ENCODE data around the gene IRAK2.

The IRAK2 gene

GRCh38 chr3:10280177-10280529 is 115.4 kb downstream of the IRAK2 start:
- peaks cover 67% of the 10 kb centered on the region for H3K36me3 ChIP-seq (ENCODE audit: control insufficient read depth, insufficient read depth, low read length, severe bottlenecking)
- H3K4me1 ChIP-seq (ENCODE audit: control insufficient read depth, insufficient read depth, low read length): peaks cover 10% of the 10 kb centered on the region
- H3K9ac ChIP-seq (ENCODE audit: low read length): no peak overlapping the region
- H3K27me3 ChIP-seq (replicated peaks; ENCODE audit: control insufficient read depth, insufficient read depth, low read length): no peaks in the 10 kb centered on the region
- no peaks in the 10 kb centered on the region for H3K9me3 ChIP-seq (ENCODE audit: control insufficient read depth, low read length)
- DNase-seq (ENCODE audit: low read depth): no peak
- H3K4me3 ChIP-seq (ENCODE audit: low read length): no peak overlapping the region

- H3K9me3 ChIP-seq (ENCODE audit: control insufficient read depth, low read length): no peaks in the 10 kb centered on the region
- peaks cover 10% of the 10 kb centered on the region for H3K4me1 ChIP-seq (ENCODE audit: control insufficient read depth, insufficient read depth, low read length)
- H3K27me3 ChIP-seq (replicated peaks; ENCODE audit: control insufficient read depth, insufficient read depth, low read length): no peaks in the 10 kb centered on the region
- H3K36me3 ChIP-seq (ENCODE audit: control insufficient read depth, insufficient read depth, low read length, severe bottlenecking): peaks cover 70% of the 10 kb centered on the region
- no peak overlapping the region for H3K4me3 ChIP-seq (ENCODE audit: low read length)
- no peak for DNase-seq (ENCODE audit: low read depth)
- H3K9ac ChIP-seq (ENCODE audit: low read length): no peak overlapping the region
Measured at GRCh38 chr3:10280571-10280970, 115.9 kb downstream of the IRAK2 start.

- H3K27me3 ChIP-seq (replicated peaks; ENCODE audit: control insufficient read depth, insufficient read depth, low read length): no peaks in the 10 kb centered on the region
- peaks cover 13% of the 10 kb centered on the region for H3K4me1 ChIP-seq (ENCODE audit: control insufficient read depth, insufficient read depth, low read length)
- peaks cover 69% of the 10 kb centered on the region for H3K36me3 ChIP-seq (ENCODE audit: control insufficient read depth, insufficient read depth, low read length, severe bottlenecking)
- no peaks in the 10 kb centered on the region for H3K9me3 ChIP-seq (ENCODE audit: control insufficient read depth, low read length)
- no peak overlapping the region for H3K9ac ChIP-seq (ENCODE audit: low read length)
- peak; percentile 36 for DNase-seq (ENCODE audit: low read depth)
- no peak overlapping the region for H3K4me3 ChIP-seq (ENCODE audit: low read length)
Measured at GRCh38 chr3:10281951-10282350, 117.2 kb downstream of the IRAK2 start.

GRCh38 chr3:10283638-10284037 is 118.9 kb downstream of the IRAK2 start:
- Histone ChIP-seq H3K9me3 (ENCODE audit: control insufficient read depth, low read length) (no peaks in the 10 kb centered on the region), H3K4me3 (ENCODE audit: low read length) (no peak overlapping the region), H3K27me3 (replicated peaks; ENCODE audit: control insufficient read depth, insufficient read depth, low read length) (no peaks in the 10 kb centered on the region), H3K4me1 (ENCODE audit: control insufficient read depth, insufficient read depth, low read length) (peaks cover 17% of the 10 kb centered on the region), H3K36me3 (ENCODE audit: control insufficient read depth, insufficient read depth, low read length, severe bottlenecking) (peaks cover 66% of the 10 kb centered on the region), H3K9ac (ENCODE audit: low read length) (no peak overlapping the region)
- DNase-seq (ENCODE audit: low read depth): no peak

- H3K9ac ChIP-seq (ENCODE audit: low read length): no peak overlapping the region
- no peaks in the 10 kb centered on the region for H3K27me3 ChIP-seq (replicated peaks; ENCODE audit: control insufficient read depth, insufficient read depth, low read length)
- peaks cover 17% of the 10 kb centered on the region for H3K4me1 ChIP-seq (ENCODE audit: control insufficient read depth, insufficient read depth, low read length)
- H3K4me3 ChIP-seq (ENCODE audit: low read length): no peak overlapping the region
- no peaks in the 10 kb centered on the region for H3K9me3 ChIP-seq (ENCODE audit: control insufficient read depth, low read length)
- peaks cover 62% of the 10 kb centered on the region for H3K36me3 ChIP-seq (ENCODE audit: control insufficient read depth, insufficient read depth, low read length, severe bottlenecking)
- no peak for DNase-seq (ENCODE audit: low read depth)
Measured at GRCh38 chr3:10284496-10284895, 119.8 kb downstream of the IRAK2 start.

GRCh38 chr3:10285272-10286132 is 120.8 kb downstream of the IRAK2 start:
- Histone ChIP-seq H3K4me1 (ENCODE audit: control insufficient read depth, insufficient read depth, low read length) (peaks cover 17% of the 10 kb centered on the region), H3K9me3 (ENCODE audit: control insufficient read depth, low read length) (no peaks in the 10 kb centered on the region), H3K9ac (ENCODE audit: low read length) (no peak overlapping the region), H3K4me3 (ENCODE audit: low read length) (no peak overlapping the region), H3K27me3 (replicated peaks; ENCODE audit: control insufficient read depth, insufficient read depth, low read length) (no peaks in the 10 kb centered on the region), H3K36me3 (ENCODE audit: control insufficient read depth, insufficient read depth, low read length, severe bottlenecking) (peaks cover 52% of the 10 kb centered on the region)
- no peak for DNase-seq (ENCODE audit: low read depth)

- peaks cover 17% of the 10 kb centered on the region for H3K4me1 ChIP-seq (ENCODE audit: control insufficient read depth, insufficient read depth, low read length)
- no peak overlapping the region for H3K9ac ChIP-seq (ENCODE audit: low read length)
- peaks cover 46% of the 10 kb centered on the region for H3K36me3 ChIP-seq (ENCODE audit: control insufficient read depth, insufficient read depth, low read length, severe bottlenecking)
- no peaks in the 10 kb centered on the region for H3K9me3 ChIP-seq (ENCODE audit: control insufficient read depth, low read length)
- no peaks in the 10 kb centered on the region for H3K27me3 ChIP-seq (replicated peaks; ENCODE audit: control insufficient read depth, insufficient read depth, low read length)
- no peak for DNase-seq (ENCODE audit: low read depth)
- no peak overlapping the region for H3K4me3 ChIP-seq (ENCODE audit: low read length)
Measured at GRCh38 chr3:10286133-10286524, 121.4 kb downstream of the IRAK2 start.

- peaks cover 15% of the 10 kb centered on the region for H3K4me1 ChIP-seq (ENCODE audit: control insufficient read depth, insufficient read depth, low read length)
- H3K27me3 ChIP-seq (replicated peaks; ENCODE audit: control insufficient read depth, insufficient read depth, low read length): no peaks in the 10 kb centered on the region
- no peak overlapping the region for H3K9ac ChIP-seq (ENCODE audit: low read length)
- peaks cover 46% of the 10 kb centered on the region for H3K36me3 ChIP-seq (ENCODE audit: control insufficient read depth, insufficient read depth, low read length, severe bottlenecking)
- DNase-seq (ENCODE audit: low read depth): peak; percentile 90
- no peak overlapping the region for H3K4me3 ChIP-seq (ENCODE audit: low read length)
- no peaks in the 10 kb centered on the region for H3K9me3 ChIP-seq (ENCODE audit: control insufficient read depth, low read length)
Measured at GRCh38 chr3:10286596-10287295, 122.0 kb downstream of the IRAK2 start.

- Histone ChIP-seq H3K4me3 (ENCODE audit: low read length) (no peak overlapping the region), H3K36me3 (ENCODE audit: control insufficient read depth, insufficient read depth, low read length, severe bottlenecking) (peaks cover 56% of the 10 kb centered on the region), H3K27me3 (replicated peaks; ENCODE audit: control insufficient read depth, insufficient read depth, low read length) (no peaks in the 10 kb centered on the region), H3K9me3 (ENCODE audit: control insufficient read depth, low read length) (no peaks in the 10 kb centered on the region), H3K4me1 (ENCODE audit: control insufficient read depth, insufficient read depth, low read length) (peaks cover 7% of the 10 kb centered on the region), H3K9ac (ENCODE audit: low read length) (no peak overlapping the region)
- DNase-seq (ENCODE audit: low read depth): no peak
Measured at GRCh38 chr3:10287936-10288574, 123.3 kb downstream of the IRAK2 start.

GRCh38 chr3:10288575-10288960 is 123.8 kb downstream of the IRAK2 start:
- Histone ChIP-seq H3K9ac (ENCODE audit: low read length) (no peak overlapping the region), H3K4me3 (ENCODE audit: low read length) (no peak overlapping the region), H3K9me3 (ENCODE audit: control insufficient read depth, low read length) (no peaks in the 10 kb centered on the region), H3K4me1 (ENCODE audit: control insufficient read depth, insufficient read depth, low read length) (peaks cover 7% of the 10 kb centered on the region), H3K36me3 (ENCODE audit: control insufficient read depth, insufficient read depth, low read length, severe bottlenecking) (peaks cover 53% of the 10 kb centered on the region), H3K27me3 (replicated peaks; ENCODE audit: control insufficient read depth, insufficient read depth, low read length) (no peaks in the 10 kb centered on the region)
- DNase-seq (ENCODE audit: low read depth): no peak

- H3K9ac ChIP-seq (ENCODE audit: low read length): no peak overlapping the region
- DNase-seq (ENCODE audit: low read depth): no peak
- peaks cover 7% of the 10 kb centered on the region for H3K4me1 ChIP-seq (ENCODE audit: control insufficient read depth, insufficient read depth, low read length)
- no peaks in the 10 kb centered on the region for H3K9me3 ChIP-seq (ENCODE audit: control insufficient read depth, low read length)
- H3K36me3 ChIP-seq (ENCODE audit: control insufficient read depth, insufficient read depth, low read length, severe bottlenecking): peaks cover 48% of the 10 kb centered on the region
- no peaks in the 10 kb centered on the region for H3K27me3 ChIP-seq (replicated peaks; ENCODE audit: control insufficient read depth, insufficient read depth, low read length)
- H3K4me3 ChIP-seq (ENCODE audit: low read length): no peak overlapping the region
Measured at GRCh38 chr3:10289077-10289476, 124.4 kb downstream of the IRAK2 start.

Measured in adipocyte (in vitro differentiated cells).